Measurements from ENCODE around the gene PRR36.
"Not testable (repeated sequence)": the region's sequence is repeated elsewhere in the genome, so short reads cannot be mapped to it uniquely, and the experiment has no call there.

- TF ChIP-seq CTCF (IDR thresholded peaks at IDR 0.05; ENCODE audit: insufficient read depth, low read length); REST (IDR thresholded peaks at IDR 0.05; ENCODE audit: insufficient replicate concordance, low read depth); POLR2AphosphoS5 (IDR thresholded peaks at IDR 0.05; ENCODE audit: low read depth); SPI1 (IDR thresholded peaks at IDR 0.05; ENCODE audit: borderline replicate concordance, low read depth): not testable (repeated sequence)
These were observed 19.3 kb upstream of the PRR36 start for GRCh38 chr19:7893362-7894101.
